NCI-H1694 (cell line): Measurements from ENCODE around the gene LRRC34.

Experiments
- DNase-seq: peaks from one replicate; lab custom pipeline; 2025; lab: John Stamatoyannopoulos, UW

LRRC34 gene

GRCh38 chr3:169812332-169813235 lies at the start of gene LRRC34, which contains the start of gene LRRIQ4:
Gene LRRC34, minus strand, starts transcription at chr3:169812904. Its CDS starts 356 bp downstream, at chr3:169812548.
Gene LRRIQ4, plus strand, starts transcription at chr3:169812870. Its CDS starts 9,052 bp downstream, at chr3:169821922.
- DNase-seq: peak; percentile 84

GRCh38 chr3:169861871-169862270 lies 49.2 kb upstream of the LRRC34 start:
- DNase-seq: no peak

- DNase-seq: no peak
These were observed 45.1 kb upstream of the LRRC34 start for GRCh38 chr3:169857811-169858210.

GRCh38 chr3:169855514-169855913 lies 42.8 kb upstream of the LRRC34 start:
- DNase-seq: no peak

- no peak for DNase-seq
These were observed 37.9 kb upstream of the LRRC34 start for GRCh38 chr3:169850618-169851017.

- DNase-seq: no peak
These were observed 36.0 kb upstream of the LRRC34 start for GRCh38 chr3:169848741-169849140.

GRCh38 chr3:169847896-169848295 lies 35.2 kb upstream of the LRRC34 start:
- DNase-seq: no peak

- DNase-seq: no peak
These were observed 33.9 kb upstream of the LRRC34 start for GRCh38 chr3:169846458-169847193.

- no peak for DNase-seq
These were observed 30.3 kb upstream of the LRRC34 start for GRCh38 chr3:169842960-169843359.

GRCh38 chr3:169841171-169841570 lies 28.5 kb upstream of the LRRC34 start:
- DNase-seq: peak; percentile 11

- no peak for DNase-seq
These were observed 25.9 kb upstream of the LRRC34 start for GRCh38 chr3:169838511-169839030.

GRCh38 chr3:169836942-169837275 lies 24.2 kb upstream of the LRRC34 start:
- DNase-seq: no peak

GRCh38 chr3:169836078-169836941 lies 23.6 kb upstream of the LRRC34 start:
- no peak for DNase-seq

GRCh38 chr3:169835533-169835932 lies 22.8 kb upstream of the LRRC34 start:
- no peak for DNase-seq

GRCh38 chr3:169827712-169828111 lies 15.0 kb upstream of the LRRC34 start:
- no peak for DNase-seq

- DNase-seq: no peak
These were observed 12.6 kb upstream of the LRRC34 start for GRCh38 chr3:169825316-169825715.

GRCh38 chr3:169822983-169823382 lies 10.3 kb upstream of the LRRC34 start:
- no peak for DNase-seq

- DNase-seq: no peak
These were observed 9.8 kb upstream of the LRRC34 start for GRCh38 chr3:169822540-169822939.

- no peak for DNase-seq
These were observed 9.4 kb upstream of the LRRC34 start for GRCh38 chr3:169822091-169822490.

- DNase-seq: no peak
These were observed 5.6 kb upstream of the LRRC34 start for GRCh38 chr3:169818316-169818715.

GRCh38 chr3:169815590-169816150 lies 3.0 kb upstream of the LRRC34 start:
- no peak for DNase-seq
